Suppressor macrophage treated with lipopolysaccharide for 4 hours (primary cell): Measurements from ENCODE around the gene ST3GAL4.
"Not testable (repeated sequence)": the region's sequence is repeated elsewhere in the genome, so short reads cannot be mapped to it uniquely, and the experiment has no call there.

ENCODE experiments used
- DNase-seq: peaks from one replicate; pipeline ENCODE4 v3.0.0-alpha.2; 2020

The ST3GAL4 gene

DNA sequence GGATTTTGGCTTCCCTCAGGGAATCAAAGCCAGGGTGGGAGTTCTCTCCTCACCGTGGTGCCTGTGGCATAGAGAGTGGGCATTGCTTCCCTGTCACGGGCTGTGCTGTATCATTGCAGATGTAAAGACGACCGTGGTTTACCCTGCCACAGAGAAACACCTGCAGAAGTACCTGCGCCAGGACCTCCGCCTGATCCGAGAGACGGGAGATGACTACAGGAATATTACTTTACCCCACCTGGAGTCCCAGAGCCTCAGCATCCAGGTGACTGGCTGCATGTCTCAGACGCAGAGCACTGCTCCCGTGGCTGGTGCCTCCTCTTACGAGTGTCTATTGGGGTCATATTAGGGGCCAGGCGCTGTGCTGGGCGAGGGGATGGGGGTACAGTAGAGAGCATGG lies 24.2 kb upstream of the ST3GAL4 start:
- DNase-seq = no peak

DNA sequence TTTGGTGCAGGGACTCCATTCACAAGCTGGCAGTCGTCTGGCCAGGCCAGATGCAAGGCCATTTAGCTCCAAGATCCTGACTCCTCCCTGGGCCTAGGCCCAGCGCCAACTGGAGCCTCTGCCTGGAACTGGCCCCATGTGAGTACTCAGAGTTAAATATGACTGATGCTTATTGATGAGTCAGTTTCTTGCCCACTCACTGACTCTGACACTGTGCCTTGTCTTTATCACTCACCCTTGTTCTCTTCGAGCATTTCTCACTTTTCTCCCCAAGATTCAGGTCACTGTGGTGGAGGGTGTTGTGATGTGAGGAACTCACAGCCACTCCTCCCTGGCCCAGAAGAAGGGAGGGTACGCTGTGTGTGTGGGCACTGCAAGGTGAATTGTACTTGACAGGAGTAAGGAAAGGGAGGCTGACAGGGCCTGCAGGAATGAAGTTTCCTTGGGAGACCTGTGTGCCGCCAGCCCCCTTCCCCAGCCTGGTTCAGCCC lies 23.2 kb upstream of the ST3GAL4 start:
- peak; percentile 64 for DNase-seq

DNA sequence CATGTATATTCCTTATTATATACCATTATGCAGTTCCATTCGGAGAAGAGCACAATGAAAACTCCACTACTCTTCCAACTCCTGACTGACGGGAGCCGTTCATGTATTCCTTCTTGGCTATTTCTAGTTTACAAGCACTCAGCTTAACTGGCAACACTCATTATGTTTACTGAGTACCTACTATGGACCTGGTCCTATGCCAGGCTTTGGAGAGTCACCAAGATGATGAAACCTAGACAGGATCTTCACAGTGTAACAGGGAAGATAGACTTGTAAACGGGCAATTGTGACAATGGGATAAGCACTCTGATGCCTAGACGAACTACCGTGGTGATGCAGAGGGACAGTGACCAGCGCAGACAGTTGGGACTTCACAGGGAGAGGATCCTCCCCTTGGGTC lies 22.3 kb upstream of the ST3GAL4 start:
- no peak for DNase-seq

DNA sequence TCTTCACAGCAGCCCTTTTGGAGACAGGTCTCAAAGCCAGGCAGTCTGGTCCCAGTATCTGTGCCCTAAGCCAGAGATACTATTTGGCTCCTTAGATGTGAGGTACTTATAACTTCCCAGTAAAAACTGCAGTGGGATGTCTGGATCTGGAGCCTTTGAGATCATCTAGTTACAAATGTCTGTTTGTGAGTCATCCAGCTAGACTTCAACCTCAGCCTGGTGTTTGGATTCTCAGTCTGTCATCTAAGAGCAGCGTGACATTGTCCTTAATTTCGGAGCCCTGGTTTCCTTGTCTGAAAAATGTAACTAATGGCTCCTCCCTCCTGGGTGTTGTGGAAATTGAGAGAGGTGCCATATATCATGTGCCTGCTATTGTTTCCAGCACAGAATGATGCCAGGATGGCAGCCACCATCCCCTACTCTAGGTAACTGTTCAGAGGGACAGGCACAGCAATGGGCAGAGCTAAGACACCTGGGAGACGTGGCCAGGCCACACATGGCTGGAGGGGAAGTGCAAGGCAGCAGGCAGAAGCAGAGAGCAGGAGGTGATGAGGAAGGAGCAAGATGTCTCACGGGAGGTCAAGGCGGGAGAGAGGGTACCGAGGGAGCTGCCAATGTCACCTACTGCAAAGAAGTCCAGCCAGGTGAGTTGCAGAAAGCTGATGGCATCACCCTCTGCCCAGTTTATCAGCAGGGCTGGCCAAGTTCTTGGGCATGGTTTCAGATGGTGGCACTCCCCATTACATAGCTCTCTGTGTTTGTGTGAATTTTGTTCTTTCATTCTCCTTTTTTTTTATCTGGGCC lies 20.6 kb upstream of the ST3GAL4 start:
- no peak for DNase-seq

DNA sequence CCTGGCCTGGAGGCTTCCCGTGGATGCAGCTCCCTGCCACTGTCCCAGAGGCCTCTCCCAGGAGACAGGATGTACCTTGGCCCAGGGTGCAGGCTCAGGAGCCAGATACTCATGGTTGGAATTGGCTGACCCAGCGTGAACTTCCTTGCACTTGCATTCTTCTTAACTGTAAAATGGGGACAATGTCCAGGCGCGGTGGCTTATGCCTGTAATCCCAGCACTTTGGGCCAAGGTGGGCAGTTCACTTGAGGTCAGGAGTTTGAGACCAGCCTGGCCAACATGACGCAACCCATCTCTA lies 20.1 kb upstream of the ST3GAL4 start:
- no peak for DNase-seq

DNA sequence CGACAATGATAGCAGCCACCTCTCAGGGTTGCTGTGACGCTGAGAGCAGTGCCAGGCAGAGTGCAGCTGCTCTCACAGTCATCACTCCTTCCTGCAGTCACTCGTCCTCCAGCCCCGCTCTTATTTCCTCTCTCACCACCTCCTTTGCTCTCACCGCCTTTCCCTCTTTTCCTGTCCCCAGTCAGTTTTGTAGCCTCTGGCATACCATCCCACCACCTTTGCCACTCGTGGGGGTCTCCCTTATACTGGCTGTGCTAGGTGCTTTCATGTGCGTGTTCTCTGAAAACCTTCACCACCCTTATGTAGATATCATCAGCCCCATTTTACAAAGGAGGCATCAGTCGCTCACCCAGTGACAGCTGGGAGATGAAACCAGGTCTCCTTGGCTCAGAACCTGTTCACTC lies 19.3 kb upstream of the ST3GAL4 start:
- no peak for DNase-seq

DNA sequence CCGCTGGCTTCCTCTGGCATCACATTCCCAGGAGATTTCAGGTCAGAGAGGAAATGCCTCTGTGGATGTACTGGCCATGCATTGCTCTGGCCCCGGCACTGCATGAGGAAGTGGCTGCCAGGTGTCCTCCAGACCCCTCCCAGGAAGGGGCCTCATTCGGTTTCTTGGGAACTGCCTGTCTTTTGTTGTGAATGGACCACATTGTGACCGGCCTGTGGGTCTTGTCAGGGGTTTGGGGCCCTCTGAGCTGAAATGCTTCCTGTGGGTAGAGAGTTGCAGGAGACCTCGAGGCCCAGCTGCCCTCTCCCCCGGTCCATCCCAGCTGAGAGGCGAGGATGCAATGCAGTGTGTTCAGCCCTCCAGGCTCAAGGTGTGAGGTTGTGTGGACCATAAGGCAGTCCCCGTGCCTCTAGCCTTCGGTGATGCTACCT lies 18.8 kb upstream of the ST3GAL4 start:
- no peak for DNase-seq

DNA sequence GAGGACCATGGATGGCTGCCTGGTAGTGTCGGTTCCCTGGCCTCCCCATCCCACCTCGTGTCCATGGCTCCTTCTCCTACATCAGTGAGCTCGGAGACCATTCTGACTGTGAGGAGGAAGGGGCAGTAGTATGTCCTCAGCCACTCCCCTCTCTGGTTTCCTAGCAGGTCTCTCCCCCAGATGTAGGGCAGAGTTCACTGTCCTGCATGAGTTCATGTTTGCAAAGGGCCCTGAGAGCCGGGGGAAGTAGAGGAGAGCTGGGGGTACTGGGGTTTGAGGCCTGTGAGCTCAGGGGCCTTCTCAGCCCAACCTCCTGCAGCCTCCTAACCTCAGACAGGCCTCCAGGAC lies 18.4 kb upstream of the ST3GAL4 start:
- DNase-seq = no peak

DNA sequence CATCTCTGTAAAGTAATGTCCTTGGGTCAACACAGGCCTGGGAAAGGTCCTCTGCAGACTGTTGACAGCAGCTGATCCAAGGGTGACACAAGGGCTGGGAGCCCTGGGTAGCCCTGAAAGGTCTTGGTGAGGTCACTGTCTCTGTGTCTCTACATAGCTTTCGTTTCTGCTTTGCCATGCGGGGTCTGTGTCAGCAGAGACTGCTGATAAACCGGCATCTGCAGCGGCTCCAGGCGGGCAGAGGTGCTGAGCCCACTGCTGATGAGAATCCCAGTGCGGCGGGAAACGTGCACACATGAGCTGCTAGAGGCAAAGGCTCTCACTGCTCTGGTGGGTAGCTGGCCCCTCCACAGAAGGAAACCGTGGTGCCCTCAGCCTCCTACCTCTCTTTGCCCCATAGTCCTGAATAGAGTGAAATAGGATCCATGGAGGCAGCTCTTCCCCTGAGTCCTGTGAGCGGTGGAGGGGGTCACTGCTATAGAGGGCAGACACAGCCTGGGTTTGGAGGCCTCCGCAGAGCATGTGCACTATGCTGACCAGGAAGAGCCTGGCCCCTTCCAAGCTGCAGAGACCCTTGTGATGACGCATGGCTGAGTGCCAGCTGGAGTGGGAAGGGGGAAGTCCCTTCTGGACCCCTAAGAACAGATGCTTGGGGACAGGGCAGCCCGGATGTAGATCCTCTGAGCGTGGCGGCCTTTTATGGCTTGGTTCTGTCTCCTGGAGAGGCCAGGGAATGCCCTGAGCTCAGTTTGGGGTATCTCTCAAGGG lies 17.8 kb upstream of the ST3GAL4 start:
- DNase-seq = peak; percentile 85

DNA sequence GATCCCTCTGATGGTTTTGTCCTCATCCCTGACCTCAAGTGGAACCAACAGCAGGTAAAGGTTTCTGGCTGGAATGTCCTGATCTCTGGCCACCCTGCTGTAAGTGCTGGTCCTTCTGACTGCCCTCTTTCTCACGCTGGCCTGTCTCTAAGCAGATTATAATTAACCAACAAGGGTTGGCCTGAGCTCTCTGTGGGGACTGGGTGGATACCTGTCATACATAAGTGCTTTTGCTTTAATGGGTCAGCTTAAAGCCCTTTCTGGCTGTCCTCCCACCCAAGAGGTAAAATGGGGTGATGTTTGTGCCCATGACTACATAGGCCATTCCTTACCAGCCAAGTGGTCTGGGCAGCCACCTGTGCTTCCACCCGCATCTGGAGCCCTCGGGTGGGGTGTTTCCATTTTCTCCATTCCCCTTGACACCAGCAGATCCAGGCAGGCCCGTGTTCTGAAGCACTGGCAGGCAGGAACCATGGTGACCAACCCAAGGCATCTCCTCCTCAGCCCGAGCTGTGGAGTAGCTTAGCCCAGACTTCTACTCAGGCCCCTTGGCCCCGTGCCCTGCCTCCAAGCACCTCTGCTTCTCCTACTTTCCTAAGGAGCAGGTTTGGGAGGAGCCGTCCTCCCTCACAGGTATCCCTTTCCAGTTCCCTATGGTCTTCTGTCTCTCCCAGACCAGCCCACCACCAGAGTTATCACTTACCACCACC lies 17.0 kb upstream of the ST3GAL4 start:
- DNase-seq = no peak

DNA sequence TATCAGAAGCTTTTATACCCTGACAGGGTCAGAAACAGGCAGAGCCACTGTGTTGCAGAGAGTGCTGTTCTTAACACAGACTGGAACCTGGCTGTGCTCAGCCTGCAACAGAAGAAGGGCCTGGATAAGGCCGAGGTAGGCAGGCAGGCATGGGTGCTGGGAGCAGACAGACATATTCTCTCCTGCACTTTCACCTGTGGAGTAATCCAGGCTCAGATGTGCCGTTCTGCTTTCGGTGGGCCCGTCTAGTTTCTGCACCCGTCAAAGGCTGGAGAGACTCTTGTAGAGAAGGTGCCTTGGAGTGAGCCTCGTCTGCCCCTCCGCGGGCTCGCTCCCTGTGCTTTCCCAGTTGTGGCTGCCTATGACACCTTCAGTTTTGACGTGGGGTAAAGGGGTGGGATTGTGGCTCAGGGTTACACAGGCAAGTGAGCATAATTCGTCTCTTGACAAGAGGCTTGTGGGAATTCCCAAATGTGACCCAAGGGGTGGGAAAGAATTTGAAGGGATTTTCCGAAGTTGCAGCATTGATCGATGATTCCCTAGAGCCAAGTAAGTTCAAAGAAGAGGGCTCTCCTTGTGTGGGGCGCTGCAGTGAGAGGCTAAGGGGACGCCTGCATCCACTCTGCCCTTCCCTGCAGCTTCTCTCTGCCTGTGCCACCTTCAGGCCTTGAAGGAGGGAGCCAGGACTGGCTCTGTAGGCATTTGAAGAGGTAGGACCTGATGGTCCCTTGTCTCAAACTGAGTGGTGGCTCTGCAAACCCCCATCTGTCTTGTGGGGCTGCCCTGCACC lies 16.2 kb upstream of the ST3GAL4 start:
- peak; percentile 67 for DNase-seq

DNA sequence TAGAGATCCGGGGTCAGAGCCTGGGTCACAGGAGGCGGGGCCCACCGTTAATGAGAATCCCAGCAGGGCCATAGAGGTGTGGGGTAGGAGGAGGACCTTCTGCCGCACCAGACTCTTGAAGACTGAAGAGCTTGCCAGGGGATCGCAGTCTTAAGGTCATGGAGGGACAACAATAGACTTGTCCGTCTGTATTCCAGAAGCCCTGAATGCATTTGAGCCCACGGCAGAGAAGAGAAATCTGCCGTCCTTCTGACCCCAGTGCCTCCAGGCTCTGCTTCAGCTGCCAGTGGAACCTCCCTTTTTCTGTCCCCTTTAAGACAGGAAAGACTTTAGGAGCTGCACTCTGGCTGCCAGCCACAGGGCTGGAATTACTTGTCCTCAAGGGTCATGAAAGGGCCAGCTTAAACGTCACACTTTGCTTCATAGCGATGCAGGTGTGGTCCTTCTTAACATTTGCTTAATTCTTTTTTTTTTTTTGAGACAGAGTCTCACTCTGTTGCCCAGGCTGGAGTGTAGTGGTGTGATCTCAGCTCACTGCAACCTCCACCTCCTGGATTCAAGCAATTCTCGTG lies 15.5 kb upstream of the ST3GAL4 start:
- no peak for DNase-seq

DNA sequence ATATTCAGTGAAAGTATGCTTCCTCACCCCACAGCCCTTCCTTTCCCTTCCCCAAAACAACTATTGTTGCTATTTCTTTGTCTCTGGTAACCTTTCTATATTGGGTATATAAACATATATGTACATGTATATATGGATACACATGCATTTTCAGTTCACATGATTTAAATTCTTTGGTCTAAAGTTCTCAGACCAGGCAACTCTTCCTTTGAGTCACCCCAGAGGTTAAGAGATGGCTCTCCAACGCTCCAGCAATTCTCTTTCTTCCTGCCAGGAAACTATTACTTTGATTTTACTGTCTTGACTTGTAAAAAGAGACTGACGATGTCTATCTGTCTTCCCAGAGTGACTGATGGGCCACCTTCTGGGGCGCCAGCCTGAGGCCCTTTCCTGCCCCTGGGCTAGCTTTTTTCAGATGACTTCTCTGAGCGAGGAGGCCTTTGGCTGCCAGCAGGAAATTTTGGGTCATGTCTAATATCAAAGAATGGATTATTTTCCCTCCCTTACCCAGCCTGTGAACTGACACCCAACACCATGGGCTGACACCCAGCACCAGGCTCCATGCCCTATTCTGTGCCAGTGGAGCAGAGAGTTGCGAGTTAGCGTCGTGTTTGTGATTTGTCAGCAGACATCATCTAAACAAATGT lies 14.4 kb upstream of the ST3GAL4 start:
- DNase-seq = no peak

DNA sequence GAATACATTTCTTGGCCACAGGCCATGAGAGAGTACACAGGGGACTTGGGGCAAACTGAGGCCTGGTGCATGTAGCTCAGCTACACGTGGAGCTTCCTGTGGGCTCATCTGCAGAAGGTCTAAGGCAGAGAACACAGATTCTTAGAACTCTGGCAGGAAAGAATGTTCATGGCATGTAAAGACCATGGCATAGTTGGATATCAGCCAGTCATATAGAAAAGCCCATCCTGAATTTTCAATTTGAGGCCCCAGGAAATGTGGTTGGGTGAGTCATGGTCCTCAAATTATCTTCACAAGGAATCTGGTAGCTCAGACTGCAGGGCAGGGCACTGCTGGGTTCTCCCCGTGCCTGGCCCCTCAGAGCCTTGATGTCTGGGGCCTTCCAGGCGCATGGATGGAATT lies 13.7 kb upstream of the ST3GAL4 start:
- no peak for DNase-seq

DNA sequence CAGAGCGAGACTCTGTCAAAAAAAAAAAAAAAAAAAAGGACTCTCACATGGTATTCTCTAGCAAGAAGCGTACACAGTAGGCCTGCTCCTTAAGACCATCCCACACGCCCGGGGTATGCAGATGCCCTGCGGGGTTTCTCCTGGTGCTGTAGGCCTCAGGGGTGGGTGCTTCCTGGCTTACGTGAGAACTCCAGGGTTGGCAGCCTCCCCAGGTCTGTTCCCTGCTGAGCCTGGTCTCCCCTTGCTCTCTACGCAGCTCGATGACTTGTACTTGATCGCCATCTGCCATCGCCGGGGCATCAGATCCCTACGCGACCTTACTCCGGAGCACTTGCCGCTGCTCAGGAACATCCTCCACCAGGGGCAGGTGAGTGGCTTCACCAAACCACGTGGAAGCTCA lies 12.4 kb upstream of the ST3GAL4 start:
- no peak for DNase-seq

DNA sequence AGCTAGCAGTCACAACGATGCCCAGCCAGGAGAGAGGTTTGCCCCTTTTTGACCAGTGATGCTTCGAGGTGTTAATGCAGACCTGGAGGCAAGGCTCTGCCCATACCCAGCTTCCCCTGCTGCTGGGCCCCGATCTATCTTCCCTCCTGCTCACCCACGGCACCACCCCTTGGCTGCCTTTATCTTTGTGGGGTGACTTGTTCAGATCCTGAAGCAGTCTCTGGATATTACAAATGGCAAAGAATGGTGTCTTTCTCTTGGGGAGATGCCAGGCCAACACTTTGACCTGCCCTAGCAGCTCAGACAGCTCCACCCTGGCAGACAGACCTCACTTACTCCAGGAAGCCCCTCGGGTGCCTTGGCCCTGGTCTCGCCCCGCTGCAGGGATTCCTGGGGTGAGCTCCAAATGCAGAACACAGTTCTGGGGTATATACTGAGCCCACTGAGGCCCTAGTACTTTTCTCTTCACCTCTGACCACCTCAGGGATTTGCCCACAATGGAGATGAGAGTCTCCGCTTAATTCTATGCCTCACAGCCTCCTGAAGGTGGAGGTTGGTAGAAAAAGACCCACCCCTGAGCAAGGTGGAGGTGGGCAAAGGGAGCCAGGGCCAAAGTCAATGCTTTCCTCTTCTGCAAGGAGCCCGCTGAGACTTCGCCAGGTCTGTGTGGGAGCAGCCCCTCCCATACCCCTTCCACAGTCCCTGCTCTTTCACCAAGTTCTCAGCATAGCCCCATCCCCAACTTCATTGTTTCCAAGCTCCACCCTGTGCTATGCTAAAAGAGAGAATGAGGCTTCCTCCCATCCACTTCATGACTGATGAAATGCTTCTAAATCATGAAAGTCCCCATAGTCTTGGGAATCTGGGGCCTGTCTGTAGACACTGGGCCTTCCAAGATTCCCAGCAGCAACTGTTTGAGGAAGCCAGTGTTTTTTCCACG lies 11.1 kb upstream of the ST3GAL4 start:
- DNase-seq = no peak

DNA sequence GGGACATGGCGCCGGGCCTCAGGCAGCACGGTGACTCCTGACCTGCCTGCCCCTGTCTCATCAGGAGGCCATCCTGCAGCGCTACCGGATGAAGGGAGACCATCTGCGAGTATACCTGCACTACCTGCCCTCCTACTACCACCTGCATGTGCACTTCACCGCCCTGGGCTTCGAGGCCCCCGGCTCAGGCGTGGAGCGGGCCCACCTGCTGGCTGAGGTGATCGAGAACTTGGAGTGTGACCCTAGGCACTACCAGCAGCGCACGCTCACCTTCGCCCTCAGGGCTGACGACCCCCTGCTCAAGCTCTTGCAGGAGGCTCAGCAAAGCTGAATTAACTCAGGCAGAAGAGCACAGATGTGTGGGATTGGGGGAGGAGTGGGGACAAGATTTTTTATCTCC lies 10.2 kb upstream of the ST3GAL4 start:
- DNase-seq = no peak

DNA sequence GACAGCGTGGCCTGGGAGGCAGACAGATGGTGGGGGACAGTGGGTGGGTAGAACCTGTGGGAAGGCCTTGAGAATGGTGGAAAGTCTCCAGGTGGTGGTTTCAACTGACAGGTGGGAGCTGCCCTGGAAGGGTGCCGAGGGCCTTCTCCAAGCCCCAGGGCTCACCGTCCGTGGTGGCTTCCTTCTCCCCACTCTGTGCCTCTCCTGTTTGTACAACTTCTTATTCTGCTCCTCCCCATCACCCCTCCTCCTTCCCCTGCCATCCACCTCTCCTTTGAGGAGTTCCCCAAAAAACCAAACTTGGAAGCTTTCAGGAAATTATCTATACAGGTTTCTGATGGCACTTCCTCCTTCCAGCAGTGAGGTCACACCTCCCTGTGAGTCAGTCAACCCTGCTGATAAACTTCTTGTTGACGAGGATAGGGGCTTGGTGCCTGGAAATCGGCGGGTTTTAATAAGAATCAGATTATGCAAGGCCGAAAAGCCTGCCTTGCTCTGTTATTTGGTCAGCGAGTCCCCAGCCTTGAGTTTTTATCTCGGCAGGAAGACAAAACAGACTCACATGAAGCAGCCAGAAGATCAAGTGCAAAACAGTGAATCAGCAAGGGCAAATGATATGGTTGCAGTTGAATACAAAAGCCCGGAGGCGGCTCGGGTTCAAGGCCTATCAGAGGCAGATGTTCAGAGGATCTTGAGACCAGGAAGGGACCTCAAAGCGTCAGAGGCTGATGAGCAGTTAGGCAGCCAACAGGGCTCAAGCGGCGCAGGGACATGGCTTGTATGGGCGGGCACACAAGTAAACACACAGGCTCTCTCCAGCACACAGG lies 9.5 kb upstream of the ST3GAL4 start:
- peak; percentile 93 for DNase-seq

DNA sequence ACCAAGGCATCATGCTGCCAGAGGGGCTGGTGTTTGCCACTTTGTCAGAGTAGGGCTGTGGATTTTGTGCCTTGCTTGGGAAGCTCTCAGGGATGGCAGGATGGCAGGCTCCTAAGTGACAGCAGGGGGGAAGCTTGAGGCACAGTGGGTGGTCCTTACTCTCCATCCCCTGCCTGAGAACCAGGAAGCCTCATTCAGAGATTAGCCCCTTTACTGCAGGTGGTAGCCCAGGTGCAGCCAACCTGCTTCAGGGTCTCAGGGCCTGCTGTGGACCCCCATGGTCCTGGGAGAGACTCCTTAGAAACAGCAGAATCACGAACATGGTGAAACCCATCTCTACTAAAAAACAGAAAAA lies 8.9 kb upstream of the ST3GAL4 start:
- DNase-seq = no peak

DNA sequence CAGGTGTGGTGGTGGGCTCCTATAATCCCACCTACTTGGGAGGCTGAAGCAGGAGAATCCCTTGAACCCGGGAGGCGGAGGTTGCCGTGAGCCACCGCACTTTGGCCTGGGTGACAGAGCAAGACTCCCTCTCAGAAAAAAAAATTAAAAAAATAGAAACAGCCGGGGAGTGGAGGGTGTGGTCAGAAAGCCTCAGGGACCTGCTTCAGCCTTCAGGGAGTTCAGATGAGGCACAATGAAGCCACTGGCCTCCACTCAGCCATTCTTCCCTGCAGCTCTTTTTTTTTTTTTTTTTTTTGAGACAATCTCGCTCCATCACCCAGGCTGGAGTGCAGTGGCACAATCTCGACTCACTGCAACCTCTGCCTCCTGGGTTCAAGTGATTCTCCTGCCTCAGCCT lies 8.5 kb upstream of the ST3GAL4 start:
- not testable (repeated sequence) for DNase-seq
